ENCODE results near the gene C4orf46.
A peak's percentile ranks its signal among the peaks of the same experiment; 100 is the strongest.
"Not testable (repeated sequence)": the region's sequence is repeated elsewhere in the genome, so short reads cannot be mapped to it uniquely, and the experiment has no call there.

C4orf46 gene

DNA sequence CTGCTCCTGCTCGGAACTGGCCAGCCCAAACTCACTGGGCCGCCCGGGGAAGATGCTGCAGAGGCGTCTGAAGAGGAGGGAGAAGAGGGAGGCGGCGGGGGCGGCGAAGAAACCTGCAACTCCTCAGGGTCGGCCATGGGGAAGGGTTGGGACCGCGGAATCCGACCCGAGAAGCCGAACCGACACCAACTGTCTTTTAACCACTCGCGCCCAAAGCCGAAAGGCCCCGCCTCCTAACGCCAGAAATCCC lies at the start of gene C4orf46:
Gene C4orf46, minus strand, starts transcription at position 223 of the 250 bp plus-strand sequence. Its CDS starts 86 bp downstream, at position 137.
- DNase-seq, result no peak

DNA sequence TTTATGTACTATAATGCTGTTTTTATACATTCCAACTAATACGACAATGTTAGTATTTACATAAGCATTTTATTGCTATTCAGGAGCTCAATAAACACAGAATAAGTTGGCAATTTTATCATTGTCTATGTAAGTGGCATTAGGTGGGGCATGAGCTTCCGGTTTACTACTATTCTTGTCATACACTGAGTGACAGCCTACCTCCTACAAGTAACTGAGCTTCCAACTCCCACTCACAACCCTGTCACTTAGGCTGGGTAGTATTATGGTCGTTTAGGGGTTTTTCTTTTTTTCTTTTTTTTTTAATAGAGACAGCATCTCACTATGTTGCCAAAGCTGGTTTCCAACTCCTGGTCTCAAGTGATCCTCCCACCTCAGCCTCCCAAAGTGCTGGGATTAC lies 44.1 kb upstream of the C4orf46 start:
- no peak for DNase-seq

DNA sequence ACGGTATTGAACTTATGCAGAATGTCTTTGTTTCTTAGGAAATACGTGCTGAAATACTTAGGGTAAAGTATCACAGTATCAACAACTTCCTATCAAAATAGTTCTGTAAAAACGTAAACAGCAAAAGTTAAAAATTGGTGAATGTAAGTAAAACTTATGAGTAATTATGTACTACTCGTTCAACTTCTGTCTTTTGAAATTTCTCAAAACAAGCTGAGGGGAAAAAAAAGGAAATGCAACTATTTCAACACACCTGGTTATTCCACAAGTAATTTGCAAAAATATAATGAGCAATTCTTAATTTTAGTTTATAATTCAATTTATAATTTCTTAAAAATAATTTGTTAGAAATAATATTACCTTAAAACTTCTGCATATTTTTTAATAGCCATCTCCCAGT lies 43.2 kb upstream of the C4orf46 start:
- DNase-seq, result no peak

DNA sequence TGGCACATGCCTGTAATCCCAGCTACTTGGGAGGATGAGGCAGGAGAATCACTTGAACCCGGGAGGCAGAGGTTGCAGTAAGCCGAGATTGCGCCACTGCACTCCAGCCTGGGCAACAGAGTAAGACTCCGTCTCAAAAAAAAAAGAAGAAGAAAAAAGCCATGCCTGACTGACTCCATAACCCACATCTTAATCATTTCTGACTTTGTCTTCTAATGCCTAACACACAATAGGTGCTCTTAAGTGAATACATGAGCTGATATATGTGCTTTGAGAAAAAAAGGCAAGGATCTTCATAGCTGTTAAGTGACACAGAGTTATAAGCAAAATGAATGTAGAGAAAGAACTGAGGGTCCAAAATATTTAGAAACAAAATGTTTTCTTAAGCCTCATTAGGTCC lies 40.9 kb upstream of the C4orf46 start:
- DNase-seq, result not testable (repeated sequence)

DNA sequence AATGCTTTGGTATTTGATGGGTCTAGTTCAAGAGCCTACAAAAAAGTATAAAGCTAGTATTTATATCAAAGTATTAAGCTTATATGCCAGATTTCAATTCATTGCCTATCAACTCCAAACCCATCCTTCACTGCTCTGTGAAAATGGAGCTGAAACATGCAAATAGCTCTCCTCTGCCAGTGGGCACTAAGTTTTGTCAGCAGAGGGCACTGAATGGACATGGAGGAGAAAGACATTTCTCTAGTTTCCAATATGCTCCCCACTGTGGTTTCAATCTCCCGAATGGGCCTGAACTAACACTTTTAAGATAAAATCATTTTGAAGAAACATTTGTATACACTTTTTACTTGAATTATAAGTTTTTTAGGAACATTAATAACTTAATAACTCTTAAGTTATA lies 39.1 kb upstream of the C4orf46 start:
- DNase-seq, result no peak

DNA sequence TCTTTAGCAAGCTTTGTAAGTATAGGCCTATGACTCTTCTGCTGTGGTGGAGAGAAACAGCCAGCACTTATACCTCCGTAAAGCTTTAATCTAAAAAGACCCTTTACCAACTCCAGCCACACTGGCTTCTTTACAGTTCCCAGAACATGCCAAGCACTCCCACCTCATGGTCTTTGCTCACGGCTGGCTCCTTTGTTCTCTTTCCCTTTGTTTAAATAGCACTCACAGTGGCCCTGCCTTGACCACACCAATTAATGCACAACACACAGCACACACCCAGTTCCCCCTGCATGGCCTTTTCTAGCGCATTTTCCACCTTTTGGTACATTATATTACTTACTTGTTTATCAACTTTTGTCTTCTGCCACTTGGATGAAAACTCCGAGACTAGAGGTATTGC lies 32.6 kb upstream of the C4orf46 start:
- no peak for DNase-seq

DNA sequence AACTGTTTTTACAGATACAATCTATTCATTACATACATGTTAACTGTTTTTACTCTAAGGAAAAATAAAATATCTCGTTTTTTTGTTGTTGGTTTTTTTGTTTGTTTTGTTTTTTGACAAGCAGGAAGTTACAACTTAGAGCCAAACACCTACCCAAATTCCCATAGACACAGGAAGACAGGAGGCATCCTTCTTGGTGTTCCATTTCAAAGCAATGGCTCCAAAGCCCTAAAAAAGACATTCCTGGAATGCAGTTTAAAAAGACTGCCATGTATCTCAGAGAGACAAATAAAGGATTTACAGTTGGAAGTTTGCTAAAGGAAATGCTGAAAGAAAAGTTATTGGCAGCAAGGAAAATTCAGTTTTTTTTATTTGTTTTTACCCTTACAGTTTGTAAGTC lies 17.1 kb upstream of the C4orf46 start:
- DNase-seq, result no peak

DNA sequence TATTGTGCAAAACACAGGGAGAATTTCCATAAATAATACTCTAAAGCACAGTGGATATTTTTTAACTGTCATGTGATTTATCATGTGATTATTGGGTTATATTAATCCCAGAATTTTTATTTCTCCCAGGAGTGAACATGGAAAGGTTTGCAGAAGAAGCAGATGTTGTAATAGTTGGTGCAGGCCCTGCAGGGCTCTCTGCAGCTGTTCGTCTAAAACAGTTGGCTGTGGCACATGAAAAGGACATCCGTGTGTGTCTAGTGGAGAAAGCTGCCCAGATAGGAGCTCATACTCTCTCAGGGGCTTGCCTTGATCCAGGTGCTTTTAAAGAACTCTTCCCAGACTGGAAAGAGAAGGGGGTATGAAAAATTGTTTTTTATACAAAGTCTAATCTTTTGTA lies 10.4 kb upstream of the C4orf46 start:
- DNase-seq, result no peak

DNA sequence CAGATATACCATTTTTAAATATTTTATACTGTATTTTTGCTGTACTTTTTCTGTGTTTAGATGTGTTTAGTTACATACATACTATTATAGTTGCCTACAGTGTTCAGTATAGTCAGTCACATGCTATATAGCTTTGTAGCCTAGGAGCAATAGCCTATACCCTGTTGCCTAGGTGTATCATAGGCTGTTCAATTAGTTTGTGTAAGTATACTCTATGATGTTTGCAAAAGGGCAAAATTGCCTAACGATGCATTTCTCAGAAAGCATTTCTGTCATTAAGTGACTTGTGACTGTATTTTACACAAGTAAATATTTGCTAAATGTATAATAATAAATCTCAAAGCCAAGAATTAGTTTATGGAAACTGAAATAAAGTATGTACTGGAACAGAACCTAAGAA lies 9.9 kb upstream of the C4orf46 start:
- no peak for DNase-seq

DNA sequence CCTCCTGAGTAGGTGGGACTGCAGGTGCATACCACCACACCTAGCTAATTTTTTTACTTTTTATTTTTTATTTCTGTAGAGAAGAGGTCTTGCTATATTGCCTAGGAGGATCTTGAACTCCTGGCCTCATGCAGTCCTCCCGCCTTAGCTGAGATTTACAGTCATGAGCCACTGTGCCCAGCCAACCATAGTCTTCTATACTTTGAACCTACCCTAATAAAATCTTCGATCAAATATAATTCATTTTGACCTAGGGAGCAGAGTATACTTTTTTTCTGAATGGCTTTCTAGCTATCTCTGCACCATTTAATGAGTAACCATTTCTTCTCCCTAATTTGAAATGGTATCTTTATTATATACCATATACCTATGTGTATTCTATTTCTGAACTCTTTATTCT lies 7.1 kb upstream of the C4orf46 start:
- no peak for DNase-seq

DNA sequence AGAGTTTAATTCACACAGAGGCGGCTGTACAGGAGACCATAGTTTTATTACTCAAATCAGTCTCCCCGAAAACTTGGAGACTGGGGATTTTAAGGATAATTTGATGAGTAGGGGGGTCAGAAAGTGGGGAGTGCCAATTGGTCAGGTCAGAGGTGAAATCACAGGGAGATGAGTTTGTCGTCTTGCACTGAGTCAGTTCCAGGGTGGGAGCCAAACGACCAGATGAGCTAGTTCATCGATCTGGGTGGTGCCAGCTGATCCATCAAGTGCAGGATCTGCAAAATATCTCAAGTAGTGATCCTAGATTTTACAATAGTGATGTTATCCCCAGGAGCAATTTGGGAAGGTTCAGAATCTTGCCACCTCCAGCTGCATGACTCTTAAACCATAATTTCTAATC lies 4.4 kb upstream of the C4orf46 start:
- DNase-seq, result no peak

DNA sequence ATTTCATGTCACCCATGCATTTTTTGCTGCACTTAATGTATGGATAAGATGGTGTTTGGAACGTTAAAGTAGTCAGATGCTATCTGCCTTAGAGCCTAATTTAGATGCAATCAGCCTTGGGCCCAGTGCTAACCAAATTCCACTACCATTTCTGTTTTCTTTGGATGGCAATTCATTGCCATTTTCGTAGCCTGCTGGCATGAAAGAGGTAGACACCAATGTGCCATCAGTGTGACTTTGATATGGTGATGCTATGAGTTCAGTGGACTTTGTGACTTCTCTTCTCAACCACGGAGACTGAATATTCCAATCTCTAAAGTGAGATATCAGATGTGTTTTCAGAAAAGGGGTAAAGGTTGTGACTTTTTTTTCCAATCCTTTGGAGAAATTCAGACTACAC lies 1.9 kb upstream of the C4orf46 start:
- DNase-seq, result no peak

DNA sequence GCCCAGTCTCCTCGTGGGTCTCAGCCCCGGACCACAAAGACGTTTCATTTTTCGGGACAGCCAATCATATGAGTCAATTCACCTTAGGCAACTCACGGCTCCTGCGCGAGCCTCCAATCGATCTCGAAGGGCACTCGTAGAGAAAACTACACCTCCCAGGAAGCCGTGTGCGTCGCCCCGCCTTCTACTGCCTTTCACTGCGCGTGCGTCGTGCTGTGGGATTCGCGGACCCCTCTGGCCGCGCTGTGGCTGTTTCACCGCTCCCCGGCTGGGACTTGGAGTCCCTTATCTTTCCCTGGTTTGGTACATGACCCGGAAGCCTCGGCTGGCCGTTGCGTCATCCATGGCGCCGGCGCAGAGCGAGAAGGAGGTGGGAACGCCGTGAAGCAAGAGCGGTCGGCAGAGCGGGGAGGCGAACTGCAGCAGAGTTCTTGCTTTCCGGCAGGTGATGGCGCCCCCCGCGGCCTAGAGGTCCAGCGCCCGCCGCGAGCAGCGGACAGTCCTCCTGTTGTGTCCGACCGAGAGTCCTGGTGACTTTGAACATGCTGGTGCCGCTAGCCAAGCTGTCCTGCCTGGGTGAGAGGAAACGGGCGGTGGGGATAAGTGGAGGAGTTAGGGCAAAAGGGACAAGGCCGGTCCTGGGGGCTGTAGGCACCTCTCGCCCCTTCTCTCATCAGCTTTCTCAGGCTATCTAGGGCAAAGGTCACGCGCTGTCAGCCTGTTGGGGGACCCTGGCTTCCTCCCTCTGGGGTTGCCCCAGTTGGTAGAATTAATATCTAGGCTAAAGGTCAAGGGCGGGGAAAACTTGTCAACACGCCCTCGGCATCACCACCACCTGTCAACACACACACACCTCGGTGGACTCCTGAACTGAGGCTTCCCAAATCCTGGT lies 474 bp upstream of the C4orf46 start, which contains the start of gene ETFDH:
Gene ETFDH, plus strand, starts transcription at position 382 of the 892 bp plus-strand sequence. Its CDS starts 161 bp downstream, at position 543.
- DNase-seq, result peak; percentile 93 to 98

DNA sequence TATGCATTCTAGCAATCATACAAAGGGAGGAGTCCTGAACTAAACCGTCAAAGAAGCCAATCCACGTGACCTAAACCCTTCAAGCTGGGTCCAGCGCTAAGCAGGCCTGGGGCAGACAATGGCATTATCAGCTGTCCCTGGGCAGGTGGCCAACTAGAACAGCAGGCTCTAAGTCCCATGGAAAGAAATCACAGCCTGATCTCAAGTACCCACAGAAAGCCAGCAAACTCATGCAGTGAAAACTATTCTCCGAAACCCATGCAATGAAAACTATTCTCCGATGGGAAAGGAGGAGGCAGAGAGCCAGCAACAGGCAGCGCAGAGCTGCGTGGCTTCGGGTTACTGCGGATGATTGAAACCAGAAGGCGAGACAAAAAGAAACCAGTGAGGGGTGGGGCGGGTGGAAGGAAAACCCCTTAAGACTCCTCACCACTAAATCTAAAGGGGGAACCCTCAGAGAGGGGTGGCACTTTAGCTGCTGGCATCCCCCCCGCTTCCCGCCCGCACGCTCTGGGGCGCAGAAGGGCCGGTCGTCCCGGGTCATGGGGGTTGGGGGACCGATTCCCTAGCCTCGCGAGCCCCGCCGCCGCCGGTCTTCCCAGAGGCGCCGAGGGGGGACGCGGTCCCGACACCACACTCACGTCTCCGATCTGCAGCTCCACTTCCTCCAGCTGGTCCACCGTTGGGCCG lies 567 bp downstream of the C4orf46 start:
- peak in 1 of 2 donors; percentile 16 for DNase-seq

DNA sequence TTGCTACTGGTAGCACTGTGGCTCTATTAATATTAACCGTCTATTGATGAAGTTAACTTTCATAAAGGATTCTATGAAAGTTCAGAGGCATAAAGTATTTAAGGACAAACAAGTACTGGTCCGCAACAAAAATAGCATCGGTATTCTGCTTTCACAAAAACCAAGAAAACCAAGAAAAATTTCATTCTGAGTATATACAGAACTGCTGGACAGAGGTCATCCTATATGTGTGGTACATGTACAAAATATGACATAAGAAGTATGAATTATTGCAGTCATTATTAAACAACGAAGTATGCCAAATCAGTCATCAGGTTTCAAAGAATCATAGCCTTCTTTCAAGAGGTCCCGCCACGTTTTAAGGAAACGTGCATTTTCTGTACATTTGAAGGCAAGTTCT lies 2.4 kb downstream of the C4orf46 start:
- DNase-seq, result no peak

DNA sequence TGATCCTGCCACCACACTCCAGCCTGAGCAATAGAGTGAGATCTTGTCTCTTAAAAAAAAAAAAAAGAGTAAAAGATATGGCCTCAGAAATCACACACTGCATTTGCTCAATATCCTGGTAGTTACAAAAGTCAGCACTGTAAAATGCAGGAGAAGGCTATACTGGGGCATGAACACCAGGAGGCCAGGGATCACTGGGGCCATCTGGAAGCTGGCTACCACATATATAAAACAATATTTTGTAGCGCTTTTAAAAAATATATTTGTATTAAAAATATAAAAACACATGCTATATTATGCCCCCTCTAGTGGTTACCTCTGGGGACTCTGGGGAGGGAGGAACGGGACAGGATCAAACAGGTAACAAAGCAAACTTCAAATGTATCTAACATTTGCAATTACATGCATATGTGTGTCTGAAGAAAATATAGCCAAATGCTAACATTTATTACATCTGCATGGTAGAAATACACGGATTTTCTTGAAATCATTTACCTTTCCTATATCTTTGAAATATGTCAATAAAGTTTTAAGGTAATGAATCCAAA lies 4.0 kb downstream of the C4orf46 start:
- peak in 1 of 2 donors; percentile 27 for DNase-seq

DNA sequence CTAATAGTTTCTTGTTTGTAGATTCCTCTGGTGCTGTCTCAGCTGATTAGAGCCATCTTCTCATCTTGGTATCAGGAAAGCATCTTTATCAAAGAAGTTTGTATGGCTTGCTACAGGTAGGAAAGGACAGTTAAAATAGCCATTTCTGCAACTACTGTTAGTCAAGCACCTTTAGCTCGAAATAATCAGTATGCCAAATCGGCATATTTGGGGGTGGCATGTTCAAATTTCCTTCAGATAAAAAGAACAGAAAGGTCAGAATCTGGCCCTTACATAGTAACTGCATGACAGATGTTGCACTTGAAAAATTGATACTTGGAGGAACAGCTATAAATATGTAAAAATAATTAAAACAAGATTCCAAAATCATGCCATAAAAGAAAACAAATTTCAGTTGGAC lies 4.8 kb downstream of the C4orf46 start:
- DNase-seq, result no peak

DNA sequence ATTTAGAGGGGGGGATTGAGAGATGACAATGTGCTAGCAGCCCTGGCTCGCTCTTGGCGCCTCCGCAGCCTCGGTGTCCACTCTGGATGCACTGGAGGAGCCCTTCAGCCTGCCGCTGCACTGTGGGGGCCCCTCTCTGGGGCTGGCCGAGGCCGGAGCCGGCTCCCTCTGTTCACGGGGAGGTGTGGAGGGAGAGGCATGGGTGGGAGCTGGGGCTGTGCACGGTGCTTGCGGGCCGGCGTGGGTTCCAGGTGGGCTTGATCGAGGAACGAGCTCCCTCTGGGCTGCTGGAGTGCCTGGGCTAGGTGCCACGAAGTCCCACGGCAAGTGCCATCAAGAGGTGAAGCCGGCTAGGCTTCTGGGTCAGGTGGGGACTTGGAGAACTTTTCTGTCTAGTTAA lies 6.9 kb downstream of the C4orf46 start:
- DNase-seq, result no peak

DNA sequence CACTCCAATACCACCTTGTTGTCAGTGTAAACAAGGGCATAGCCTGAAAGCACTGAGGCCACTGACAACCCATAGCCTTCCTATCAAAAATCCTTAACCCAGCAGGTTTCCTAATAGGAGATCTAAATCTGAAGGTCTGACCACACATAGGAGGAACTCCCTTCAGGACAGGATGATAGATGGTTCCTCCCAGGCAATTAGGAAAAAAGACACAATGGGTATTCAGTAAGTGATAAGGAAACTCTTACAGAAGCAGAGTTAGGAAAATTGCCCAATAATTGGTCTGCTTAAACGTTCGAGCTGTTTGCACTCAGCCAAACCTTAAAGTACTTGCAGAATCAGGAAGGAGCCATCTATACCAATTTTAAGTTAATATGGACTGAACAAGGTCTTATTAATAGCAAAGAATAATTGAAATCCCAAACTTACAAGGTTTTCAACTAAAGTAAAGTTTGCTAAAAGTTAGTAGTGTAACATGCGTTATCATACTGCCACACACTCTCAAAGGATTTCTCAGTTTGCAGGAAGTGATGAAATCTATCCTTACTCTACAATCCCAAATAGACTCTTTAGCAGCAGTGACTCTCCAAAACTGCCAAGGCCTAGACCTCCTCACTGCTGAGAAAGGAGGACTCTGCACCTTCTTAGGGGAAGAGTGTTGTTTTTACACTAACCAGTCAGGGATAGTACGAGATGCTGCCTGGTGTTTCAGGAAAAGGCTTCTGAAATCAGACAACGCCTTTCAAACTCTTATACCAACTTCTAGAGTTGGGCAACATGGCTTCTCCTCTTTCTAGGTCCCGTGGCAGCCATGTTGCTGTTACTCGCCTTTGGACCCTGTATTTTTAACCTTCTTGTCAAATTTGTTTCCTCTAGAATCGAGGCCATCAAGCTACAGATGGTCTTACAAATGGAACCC lies 7.7 kb downstream of the C4orf46 start:
- DNase-seq, result not testable (repeated sequence)

DNA sequence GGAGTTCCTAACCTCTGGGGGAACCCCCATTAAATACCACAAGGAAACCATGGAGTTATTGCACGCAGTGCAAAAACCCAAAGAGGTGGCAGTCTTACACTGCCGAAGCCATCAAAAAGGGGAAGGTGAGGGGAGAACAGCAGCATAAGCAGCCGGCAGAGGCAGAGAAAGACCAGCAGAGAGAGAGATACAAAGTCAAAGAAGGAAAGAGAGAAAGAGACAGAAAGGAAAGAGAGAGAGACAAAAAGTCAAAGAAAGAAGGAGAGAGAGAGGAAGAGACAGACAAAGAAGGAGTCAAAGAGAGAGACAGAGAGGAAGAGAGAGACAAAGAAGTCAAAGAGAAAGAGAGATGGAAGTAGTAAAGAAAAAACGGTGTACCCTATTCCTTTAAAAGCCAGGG lies 8.4 kb downstream of the C4orf46 start:
- DNase-seq, result peak in 1 of 2 donors; percentile 27

DNA sequence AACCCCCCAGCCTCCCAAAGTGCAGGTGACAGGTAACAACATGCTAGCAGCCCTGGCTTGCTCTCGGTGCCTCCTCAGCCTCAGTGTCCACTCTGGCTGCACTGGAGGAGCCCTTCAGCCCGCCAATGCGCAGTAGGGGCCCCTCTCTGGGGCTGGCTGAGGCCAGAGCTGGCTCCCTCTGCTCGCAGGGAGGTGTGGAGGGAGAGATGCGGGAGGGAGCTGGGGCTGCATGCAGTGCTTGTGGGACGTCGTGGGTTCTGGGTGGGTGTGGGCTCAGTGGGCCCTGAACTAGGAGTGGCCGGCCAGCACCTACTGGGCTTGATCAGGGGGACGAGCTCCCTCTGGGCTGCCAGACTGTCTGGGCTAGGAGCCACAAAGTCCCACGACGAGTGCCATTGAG lies 14.4 kb downstream of the C4orf46 start:
- no peak for DNase-seq

DNA sequence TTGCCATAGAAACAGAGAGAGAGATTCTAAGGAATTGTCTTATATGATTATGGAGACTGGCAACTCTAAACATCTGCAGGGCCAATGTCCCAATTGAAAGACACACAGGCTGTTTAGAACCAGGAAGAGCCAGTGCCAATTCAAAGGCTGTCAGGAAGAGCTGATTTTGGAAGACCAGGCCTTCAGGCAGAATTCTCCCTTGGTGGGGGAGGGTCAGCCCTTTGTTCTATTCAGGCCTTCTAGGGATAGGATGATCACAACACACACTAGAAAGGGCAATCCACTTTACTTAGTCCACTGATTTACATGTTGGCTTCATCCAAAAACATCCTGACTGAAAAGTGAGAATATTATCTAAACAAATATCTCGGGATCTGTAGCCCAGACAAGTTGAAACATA lies 15.2 kb downstream of the C4orf46 start:
- DNase-seq, result no peak

DNA sequence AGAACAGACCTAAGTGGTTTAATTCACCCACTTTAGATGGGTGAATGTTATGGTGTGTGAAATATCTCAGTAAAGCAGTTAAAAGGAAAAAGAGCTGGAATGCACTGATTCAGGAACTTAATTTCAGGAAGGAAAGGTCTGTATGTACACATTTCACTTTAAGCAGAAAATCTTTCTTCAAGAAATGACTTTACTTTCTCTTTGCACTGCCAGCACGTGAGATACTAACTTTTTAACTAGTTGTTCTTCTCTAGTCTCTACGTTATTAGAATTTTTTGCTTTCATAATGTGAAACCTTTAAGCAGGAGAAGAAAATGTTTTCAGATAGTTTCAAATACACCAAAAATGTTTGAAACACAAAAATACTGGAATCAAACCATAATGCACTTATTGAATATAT lies 18.8 kb downstream of the C4orf46 start:
- DNase-seq, result no peak

All from bone marrow (tissue), 2 donors.